K562 treated with DMSO at 1 percent for 12 hours (cell line): Measurements from ENCODE around the gene SLC12A5. TPM values are rescaled to one million over a fixed set of nuclear protein-coding genes. Genes with fewer than 3 reads are reported as not detected.

Experiments used
- total RNA-seq: library from RNA; unstranded; fragments of 300-600 nt; gene quantifications from 2 replicates; pipeline ENCODE4 v1.2.3, GENCODE V29; 2022; ENCODE audit not compliant: insufficient read depth

SLC12A5 gene
- total RNA-seq = 21.0 TPM in 1 of 2 replicates, not detected in the other

DNA sequence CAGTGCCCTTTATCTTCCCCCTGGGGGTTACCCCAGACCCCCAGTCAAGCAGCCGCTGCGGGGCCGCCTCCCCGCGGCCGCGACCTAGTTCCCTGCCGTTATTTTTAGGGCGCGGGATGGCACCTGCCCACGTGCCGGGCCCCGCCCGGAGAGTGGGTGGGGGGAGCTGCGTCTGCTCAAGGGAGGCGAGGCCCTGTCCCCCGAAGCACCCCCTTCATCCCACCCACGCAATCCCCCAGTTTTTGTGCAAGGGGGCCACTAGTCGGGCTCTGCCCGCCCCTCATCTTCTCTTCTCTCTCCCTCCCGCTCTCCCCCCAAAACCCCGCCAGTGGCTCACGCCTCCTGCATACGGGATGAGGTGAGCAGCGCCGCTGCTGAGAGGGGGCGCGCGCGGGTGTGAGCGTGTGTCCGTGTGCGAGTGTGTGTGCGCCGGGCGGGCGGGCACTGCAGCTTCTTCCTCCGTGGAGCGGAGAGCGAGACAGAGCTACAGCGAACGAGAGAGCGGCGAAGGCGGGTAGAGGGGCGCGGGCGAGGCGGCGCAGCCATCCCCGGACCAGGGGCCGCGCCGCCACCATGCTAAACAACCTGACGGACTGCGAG lies at the start of gene SLC12A5:
TSS of gene SLC12A5 (plus strand) at position 444 of the 600 bp plus-strand sequence. CDS start at position 574, 130 bp downstream.

DNA sequence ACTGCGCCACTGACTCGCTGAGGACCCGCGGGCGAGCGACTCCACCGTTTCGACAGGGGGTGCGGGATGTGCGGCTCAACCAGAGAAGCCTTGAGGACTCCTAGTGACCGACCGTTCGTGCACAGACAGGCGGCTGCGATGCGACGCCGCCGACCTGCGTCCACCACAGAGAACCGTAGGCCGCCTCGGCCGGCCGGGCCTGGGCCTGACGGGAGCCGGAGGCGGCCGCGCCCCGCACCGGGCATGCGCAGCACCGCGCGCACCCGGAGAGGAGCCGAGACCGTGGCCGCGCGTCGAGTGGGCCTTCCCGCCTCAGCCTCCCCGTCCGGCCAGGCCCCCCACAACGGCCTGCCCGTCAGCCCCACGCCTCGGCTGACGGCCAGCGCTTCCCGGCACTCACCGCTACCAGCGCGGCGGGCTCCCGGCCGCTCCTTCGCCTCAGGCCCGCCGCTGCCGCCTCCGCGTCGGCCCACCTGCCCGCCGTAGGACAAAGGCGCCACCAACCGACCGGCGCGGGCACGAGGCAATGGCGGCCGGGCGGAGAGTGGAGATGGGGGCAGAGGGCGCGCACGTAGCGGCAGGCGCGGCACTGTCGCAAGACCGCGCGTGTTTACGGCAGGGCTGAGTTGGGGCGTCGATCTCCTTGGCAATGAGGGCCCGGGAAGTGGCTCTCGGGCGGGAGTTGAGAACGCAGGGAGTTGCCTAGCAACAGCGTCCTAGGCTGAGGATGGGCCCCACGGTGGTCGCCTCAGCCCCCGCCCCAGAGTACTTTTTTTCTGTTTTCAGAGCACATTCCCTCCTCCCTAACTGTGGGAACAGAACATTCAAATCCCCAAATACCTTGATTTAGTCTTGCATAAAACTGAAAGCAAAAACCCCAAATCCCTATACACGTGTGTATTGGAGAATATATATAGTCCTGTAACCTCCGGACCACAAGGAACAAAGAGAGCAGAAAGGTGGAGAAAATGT lies 60.7 kb downstream of the SLC12A5 start, which contains the start of gene NCOA5:
TSS of gene NCOA5 (minus strand) at position 546 of the 972 bp plus-strand sequence. CDS start 10,538 bp downstream, outside the sequence.

Other genes with a start within 250 kb of the SLC12A5 start
- gene WFDC3, start 237.3 kb upstream of the SLC12A5 start, total RNA-seq = not detected in 2 replicates
- 40.3 and 42.3 TPM in 2 replicates for gene DNTTIP1, start 237.3 kb upstream of the SLC12A5 start, total RNA-seq
- 1.5 TPM in 1 of 2 replicates, not detected in the other for gene UBE2C, start 216.6 kb upstream of the SLC12A5 start, total RNA-seq
- gene TNNC2, start 201.9 kb upstream of the SLC12A5 start, total RNA-seq = not detected in 2 replicates
- gene SNX21, start 195.4 kb upstream of the SLC12A5 start, total RNA-seq = 1.9 and 3.5 TPM in 2 replicates
- gene ACOT8, start 171.8 kb upstream of the SLC12A5 start, total RNA-seq = 68.3 and 90.4 TPM in 2 replicates
- 4.7 and 7.7 TPM in 2 replicates for gene ZSWIM3, start 171.6 kb upstream of the SLC12A5 start, total RNA-seq
- gene ZSWIM1, start 148.0 kb upstream of the SLC12A5 start, total RNA-seq = 6.8 and 16.3 TPM in 2 replicates
- gene SPATA25, start 141.6 kb upstream of the SLC12A5 start, total RNA-seq = 1.9 TPM in 1 of 2 replicates, not detected in the other
- gene NEURL2, start 138.0 kb upstream of the SLC12A5 start, total RNA-seq = 2.8 and 5.2 TPM in 2 replicates
- gene CTSA, start 137.9 kb upstream of the SLC12A5 start, total RNA-seq = 53.1 and 90.7 TPM in 2 replicates
- gene PLTP, start 117.1 kb upstream of the SLC12A5 start, total RNA-seq = 24.2 and 27.2 TPM in 2 replicates
- 29.2 and 30.5 TPM in 2 replicates for gene PCIF1, start 94.5 kb upstream of the SLC12A5 start, total RNA-seq
- gene ZNF335, start 57.0 kb upstream of the SLC12A5 start, total RNA-seq = 4.5 and 15.5 TPM in 2 replicates
- not detected in 2 replicates for gene MMP9, start 20.3 kb upstream of the SLC12A5 start, total RNA-seq
- 9.2 and 25.8 TPM in 2 replicates for gene NCOA5, start 60.7 kb downstream of the SLC12A5 start, total RNA-seq
- gene CD40, start 89.1 kb downstream of the SLC12A5 start, total RNA-seq = 2.7 and 4.3 TPM in 2 replicates